WERI-Rb-1 (cell line): ENCODE data around the gene PSMD14.
"Not testable (repeated sequence)": the region's sequence is repeated elsewhere in the genome, so short reads cannot be mapped to it uniquely, and the experiment has no call there.

ENCODE experiments used
- DNase-seq: peaks from one replicate; pipeline ENCODE4 v3.0.0-alpha.2; 2020
- H3K27ac ChIP-seq: fragments of 250-450 bp; sonication (Bioruptor Pico); 2 replicates; pipeline ENCODE4 v1.5.1; 2020; ENCODE audit warnings: mild to moderate bottlenecking, moderate library complexity
- H3K27me3 ChIP-seq: fragments of 250-450 bp; sonication (Bioruptor Pico); 2 replicates; pipeline ENCODE4 v1.5.1; 2021; ENCODE audit warnings: mild to moderate bottlenecking, low read depth, moderate library complexity; ENCODE audit not compliant: insufficient read depth, severe bottlenecking
- H3K36me3 ChIP-seq: fragments of 250-450 bp; sonication (Bioruptor Pico); 2 replicates; pipeline ENCODE4 v1.5.1; 2020; ENCODE audit warnings: mild to moderate bottlenecking, moderate library complexity
- H3K4me3 ChIP-seq: 2 replicates; pipeline ENCODE4 v1.5.1; 2011; ENCODE audit warnings: low read depth, mild to moderate bottlenecking, control low read depth, low read length
- H3K9me3 ChIP-seq: fragments of 250-450 bp; sonication (Bioruptor Pico); 2 replicates; pipeline ENCODE4 v1.5.1; 2021; ENCODE audit warnings: mild to moderate bottlenecking, moderate library complexity; ENCODE audit not compliant: severe bottlenecking
- TF ChIP-seq, protein P1 (sequence below): IDR thresholded peaks from 2 replicates; pipeline ENCODE4 v1.5.1; 2011; ENCODE audit warnings: low read depth, mild to moderate bottlenecking, control low read depth, inconsistent platforms, low read length

The PSMD14 gene

DNA sequence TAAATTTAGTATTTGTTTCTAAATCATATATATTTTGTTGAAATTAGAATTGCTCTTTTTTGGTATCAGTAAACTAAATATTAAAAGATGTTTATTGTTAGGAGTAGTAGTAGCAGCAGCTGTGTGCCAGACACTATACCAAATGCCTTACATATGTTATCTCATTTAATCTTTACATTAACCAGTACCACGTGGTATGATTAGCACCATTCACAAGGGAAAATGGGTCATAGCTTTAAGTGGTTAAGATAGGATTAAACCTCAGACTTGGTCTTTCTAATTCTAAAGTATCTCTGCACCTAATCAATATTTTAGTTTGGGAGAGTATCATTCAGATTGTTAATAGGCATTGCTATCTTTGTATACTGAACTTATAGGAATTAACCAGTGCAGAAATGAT is 29.0 kb downstream of the PSMD14 start:
- no peaks in the 10 kb centered on the region for H3K27me3 ChIP-seq
- DNase-seq = no peak
- peaks cover 2% of the 10 kb centered on the region; the same call in 1 of the 2 replicates for H3K36me3 ChIP-seq
- H3K9me3 ChIP-seq = no peaks in the 10 kb centered on the region
- H3K4me3 ChIP-seq = no peak overlapping the region
- H3K27ac ChIP-seq = no peak overlapping the region
- TF ChIP-seq, protein P1, sequence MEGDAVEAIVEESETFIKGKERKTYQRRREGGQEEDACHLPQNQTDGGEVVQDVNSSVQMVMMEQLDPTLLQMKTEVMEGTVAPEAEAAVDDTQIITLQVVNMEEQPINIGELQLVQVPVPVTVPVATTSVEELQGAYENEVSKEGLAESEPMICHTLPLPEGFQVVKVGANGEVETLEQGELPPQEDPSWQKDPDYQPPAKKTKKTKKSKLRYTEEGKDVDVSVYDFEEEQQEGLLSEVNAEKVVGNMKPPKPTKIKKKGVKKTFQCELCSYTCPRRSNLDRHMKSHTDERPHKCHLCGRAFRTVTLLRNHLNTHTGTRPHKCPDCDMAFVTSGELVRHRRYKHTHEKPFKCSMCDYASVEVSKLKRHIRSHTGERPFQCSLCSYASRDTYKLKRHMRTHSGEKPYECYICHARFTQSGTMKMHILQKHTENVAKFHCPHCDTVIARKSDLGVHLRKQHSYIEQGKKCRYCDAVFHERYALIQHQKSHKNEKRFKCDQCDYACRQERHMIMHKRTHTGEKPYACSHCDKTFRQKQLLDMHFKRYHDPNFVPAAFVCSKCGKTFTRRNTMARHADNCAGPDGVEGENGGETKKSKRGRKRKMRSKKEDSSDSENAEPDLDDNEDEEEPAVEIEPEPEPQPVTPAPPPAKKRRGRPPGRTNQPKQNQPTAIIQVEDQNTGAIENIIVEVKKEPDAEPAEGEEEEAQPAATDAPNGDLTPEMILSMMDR = no peak

DNA sequence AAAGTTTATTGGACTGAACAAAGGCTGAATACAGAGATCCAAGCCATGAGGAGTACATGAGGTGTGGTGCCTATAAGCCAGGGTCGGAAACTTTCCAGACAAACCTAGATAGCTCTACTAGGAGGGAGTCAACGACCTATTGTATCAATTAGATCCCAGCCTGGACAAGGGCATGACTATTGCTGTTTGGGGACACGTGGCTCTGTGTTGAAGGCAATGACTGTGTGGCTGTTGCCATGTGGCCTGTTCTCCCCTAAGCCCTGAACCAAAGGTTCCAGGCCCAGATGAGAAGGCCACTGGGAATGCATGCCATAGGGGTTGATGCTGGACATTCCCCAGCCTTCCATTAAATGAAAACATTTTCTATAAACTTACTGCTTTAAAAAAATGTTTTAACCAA is 31.3 kb downstream of the PSMD14 start:
- not testable (repeated sequence) for H3K27me3 ChIP-seq, DNase-seq, H3K9me3 ChIP-seq, H3K4me3 ChIP-seq, H3K27ac ChIP-seq, H3K36me3 ChIP-seq

DNA sequence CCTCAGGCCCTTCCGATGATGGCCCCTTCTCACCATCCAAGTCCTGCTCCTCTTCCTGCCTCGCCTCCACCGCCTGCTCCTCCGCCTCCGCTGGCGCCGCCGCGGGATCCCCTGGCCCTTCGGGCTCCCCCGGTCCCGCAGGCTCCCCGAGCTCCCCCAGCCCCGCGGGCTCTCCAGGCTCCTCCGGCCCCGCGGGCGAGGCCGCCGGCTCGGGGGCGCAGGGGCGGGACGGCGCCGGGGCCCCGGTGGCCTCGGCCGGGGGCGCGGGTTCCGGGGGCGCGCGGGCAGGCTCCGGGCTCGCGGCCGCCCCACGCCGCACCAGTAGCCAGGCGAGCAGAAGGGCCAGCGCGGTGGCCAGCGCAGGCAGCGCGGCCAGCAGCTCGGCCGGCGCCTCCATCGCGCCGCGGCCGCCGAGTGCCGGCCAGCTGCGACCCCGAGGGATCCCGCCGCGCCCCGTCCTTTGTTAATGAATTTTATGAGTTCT is 32.7 kb downstream of the PSMD14 start:
- not testable (repeated sequence) for H3K4me3 ChIP-seq, H3K27ac ChIP-seq, H3K27me3 ChIP-seq, H3K9me3 ChIP-seq, H3K36me3 ChIP-seq, DNase-seq

DNA sequence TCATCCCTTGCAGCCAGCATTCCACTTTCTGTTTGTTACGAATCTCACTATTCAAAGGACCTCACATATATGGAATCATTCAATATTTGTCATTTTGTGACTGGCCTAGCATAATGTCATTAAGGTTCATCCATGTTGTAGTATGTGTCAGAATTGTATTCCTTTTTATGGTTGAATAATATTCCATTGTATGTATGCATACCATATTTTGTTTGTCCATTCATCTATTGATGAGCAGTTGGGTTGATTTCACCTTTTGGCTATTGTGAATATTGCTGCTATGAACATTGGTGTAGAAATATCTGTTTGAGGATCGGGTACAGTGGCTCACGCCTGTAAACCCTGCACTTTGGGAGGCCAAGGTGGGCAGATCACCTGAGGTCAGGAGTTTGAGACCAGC is 35.0 kb downstream of the PSMD14 start:
- TF ChIP-seq, protein P1 = no peak
- H3K9me3 ChIP-seq = no peaks in the 10 kb centered on the region

DNA sequence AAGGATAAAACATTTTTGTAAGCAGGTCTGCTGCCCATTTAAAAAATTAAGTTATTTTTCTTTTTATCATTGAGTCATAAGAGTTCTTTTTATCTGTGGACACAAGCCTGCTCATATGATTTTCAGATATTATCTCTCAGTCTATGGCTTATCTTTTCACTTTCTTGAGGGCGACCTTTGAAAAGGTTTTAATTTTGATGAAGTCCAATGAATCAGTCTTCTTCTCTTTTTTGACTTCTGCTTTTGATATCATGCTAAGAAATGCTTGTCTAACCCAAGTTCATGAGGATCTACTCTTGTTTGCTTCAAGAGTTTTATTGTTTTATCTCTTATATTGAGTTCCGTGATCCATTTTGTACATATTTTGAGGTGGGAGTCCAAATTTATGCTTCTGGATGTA is 36.5 kb downstream of the PSMD14 start:
- Histone ChIP-seq H3K36me3 (peaks cover 7% of the 10 kb centered on the region; the same call in 1 of the 2 replicates), H3K9me3 (no peaks in the 10 kb centered on the region)

More for the DNA sequence above, 35.0 kb downstream of the PSMD14 start:
- H3K27me3 ChIP-seq = no peaks in the 10 kb centered on the region
- no peak overlapping the region for H3K4me3 ChIP-seq
- DNase-seq = no peak
- H3K27ac ChIP-seq = no peak overlapping the region
- H3K36me3 ChIP-seq = peaks cover 7% of the 10 kb centered on the region; the same call in 1 of the 2 replicates

DNA sequence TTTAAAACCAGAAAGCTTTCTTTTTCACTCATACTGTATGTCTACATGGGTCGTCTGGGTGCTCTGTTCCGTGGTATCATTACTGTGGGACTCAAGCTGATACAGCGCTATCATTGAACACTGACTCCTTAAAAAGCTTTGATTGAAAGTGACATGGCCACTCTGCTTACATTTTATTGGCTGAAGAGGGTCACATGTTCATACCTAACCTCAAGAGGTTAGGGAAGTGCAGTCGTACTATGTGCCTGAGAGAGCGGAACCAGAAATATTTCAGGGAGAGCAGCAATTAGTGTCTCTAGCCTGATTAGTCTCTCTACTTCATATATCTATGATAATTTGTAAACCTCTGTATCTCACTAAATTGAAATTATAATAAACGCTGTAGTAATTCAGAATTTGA is 43.5 kb downstream of the PSMD14 start:
- Histone ChIP-seq H3K36me3 (no peaks in the 10 kb centered on the region), H3K4me3 (no peak overlapping the region), H3K27ac (no peak overlapping the region), H3K27me3 (no peaks in the 10 kb centered on the region), H3K9me3 (no peaks in the 10 kb centered on the region)
- TF ChIP-seq, protein P1 = no peak
- no peak for DNase-seq

More for the DNA sequence above, 36.5 kb downstream of the PSMD14 start:
- Histone ChIP-seq H3K27ac (no peak overlapping the region), H3K27me3 (no peaks in the 10 kb centered on the region), H3K4me3 (no peak overlapping the region)
- TF ChIP-seq, protein P1 = no peak
- no peak for DNase-seq

DNA sequence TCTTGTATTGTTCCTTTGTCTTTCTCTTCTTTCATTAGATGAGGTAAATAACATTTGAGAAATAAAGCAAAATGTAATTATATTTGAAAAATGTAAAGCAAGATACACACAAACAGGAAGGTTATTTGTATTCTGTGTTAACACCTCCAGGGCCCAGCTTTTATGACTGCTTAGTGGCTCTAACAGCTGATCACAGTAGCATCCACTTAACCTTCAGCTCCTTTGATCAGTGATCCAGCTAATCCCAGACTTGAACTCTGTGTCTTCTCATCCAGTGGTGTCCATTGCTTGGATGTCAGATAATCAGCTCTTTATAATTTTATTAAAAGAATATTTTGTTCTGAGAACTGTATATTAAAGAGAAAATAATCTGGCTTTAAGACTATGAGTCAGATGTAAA is 44.5 kb downstream of the PSMD14 start:
- no peak overlapping the region for H3K4me3 ChIP-seq
- H3K36me3 ChIP-seq = no peaks in the 10 kb centered on the region
- TF ChIP-seq, protein P1 = no peak
- no peaks in the 10 kb centered on the region for H3K27me3 ChIP-seq
- H3K27ac ChIP-seq = no peak overlapping the region
- no peaks in the 10 kb centered on the region for H3K9me3 ChIP-seq
- DNase-seq = peak; percentile 16
